Measurements from ENCODE around the gene LRCH3.

DNA sequence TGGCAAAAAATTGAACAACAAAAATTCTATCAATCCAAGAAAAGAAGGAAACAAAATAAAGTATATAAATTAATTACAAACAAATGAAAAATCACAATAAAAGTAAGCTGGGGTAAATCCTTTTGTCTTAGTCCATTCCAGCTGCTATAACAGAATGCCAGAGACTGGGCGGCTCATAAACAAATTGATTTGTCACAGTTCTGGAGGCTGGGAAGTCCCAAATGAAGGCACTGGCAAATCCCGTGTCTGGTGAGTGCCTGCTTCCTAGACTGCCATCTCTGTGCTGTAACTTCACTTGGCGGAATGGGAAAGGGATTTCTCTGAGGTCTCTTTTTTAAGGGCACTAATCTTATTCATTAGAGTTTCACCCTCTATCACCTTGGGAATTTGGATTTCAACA is 105.4 kb downstream of the LRCH3 start:
- TF ChIP-seq POLR2AphosphoS5 (IDR thresholded peaks at IDR 0.05; ENCODE audit: borderline replicate concordance, low read depth, low read length) (no peak), EZH2 (IDR thresholded peaks at IDR 0.05) (no peak)
